Raji (cell line): ENCODE results near the gene GPD1L.

Experiments
- POLR2A ChIP-seq: IDR thresholded peaks from 2 replicates; pipeline ENCODE4 v1.6.1; 2011; ENCODE audit warnings: low read depth, low read length, control low read depth; ENCODE audit not compliant: insufficient read depth

Gene GPD1L

GRCh38 chr3:32148351-32148750 is 41.9 kb downstream of the GPD1L start:
- TF ChIP-seq POLR2A = no peak

- TF ChIP-seq POLR2A = no peak
These were observed 47.2 kb downstream of the GPD1L start for GRCh38 chr3:32153414-32154204.

GRCh38 chr3:32154205-32154579 is 47.8 kb downstream of the GPD1L start:
- TF ChIP-seq POLR2A = no peak

GRCh38 chr3:32155117-32155516 is 48.7 kb downstream of the GPD1L start:
- no peak for TF ChIP-seq POLR2A

- TF ChIP-seq POLR2A = no peak
These were observed 51.3 kb downstream of the GPD1L start for GRCh38 chr3:32157600-32158264.

GRCh38 chr3:32160706-32161214 is 54.3 kb downstream of the GPD1L start:
- TF ChIP-seq POLR2A = no peak

- no peak for TF ChIP-seq POLR2A
These were observed 59.0 kb downstream of the GPD1L start for GRCh38 chr3:32165442-32165841.

GRCh38 chr3:32166654-32167053 is 60.2 kb downstream of the GPD1L start:
- no peak for TF ChIP-seq POLR2A

GRCh38 chr3:32172420-32172819 is 66.0 kb downstream of the GPD1L start:
- TF ChIP-seq POLR2A = no peak

GRCh38 chr3:32175607-32176197 is 69.3 kb downstream of the GPD1L start:
- no peak for TF ChIP-seq POLR2A

GRCh38 chr3:32176989-32177701 is 70.7 kb downstream of the GPD1L start:
- no peak for TF ChIP-seq POLR2A

GRCh38 chr3:32177702-32178198 is 71.3 kb downstream of the GPD1L start:
- TF ChIP-seq POLR2A = no peak

- TF ChIP-seq POLR2A = no peak
These were observed 73.8 kb downstream of the GPD1L start for GRCh38 chr3:32180141-32180784.

- TF ChIP-seq POLR2A = no peak
These were observed 74.9 kb downstream of the GPD1L start for GRCh38 chr3:32181365-32181764.

GRCh38 chr3:32181796-32182195 is 75.4 kb downstream of the GPD1L start:
- no peak for TF ChIP-seq POLR2A
